ENCODE data around the gene SRD5A3. TPM values are rescaled to one million over a fixed set of nuclear protein-coding genes. Genes with fewer than 3 reads are reported as not detected.

SRD5A3 gene
- polyA plus RNA-seq, 1 donor from 2014 or later: 6.2 TPM

- Histone ChIP-seq H3K9me3 (ENCODE audit: low read length) (no peaks in the 10 kb centered on the region), H3K4me3 (ENCODE audit: low read length) (peak overlapping the region; percentile 73), H3K27ac (ENCODE audit: low read length) (peak overlapping the region; percentile 39), H2AFZ (ENCODE audit: low read depth, low read length) (peak overlapping the region; percentile 75), H3K36me3 (ENCODE audit: insufficient read depth, low read length) (no peaks in the 10 kb centered on the region), H3K9ac (ENCODE audit: low read length) (peak overlapping the region; percentile 85), H4K20me1 (ENCODE audit: insufficient read depth) (no peaks in the 10 kb centered on the region), H3K79me2 (replicated peaks; ENCODE audit: insufficient read depth, low read length) (peaks cover 36% of the 10 kb centered on the region), H3K4me2 (ENCODE audit: low read length) (peak overlapping the region; percentile 79), H3K27me3 (ENCODE audit: insufficient read depth, low read depth, low read length) (peaks cover 3% of the 10 kb centered on the region), H3F3A (ENCODE audit: insufficient read depth, low read length, poor library complexity, severe bottlenecking) (no peaks in the 10 kb centered on the region), H3K9me2 (ENCODE audit: insufficient read depth, low read length) (no peaks in the 10 kb centered on the region)
- no peak for TF ChIP-seq POLR2AphosphoS5 (IDR thresholded peaks at IDR 0.05)
- TF ChIP-seq CTCF (IDR thresholded peaks at IDR 0.05; ENCODE audit: poor library complexity, severe bottlenecking): no peak
- TF ChIP-seq REST (IDR thresholded peaks at IDR 0.05; ENCODE audit: borderline replicate concordance): no peak
- TF ChIP-seq EZH2 (IDR thresholded peaks at IDR 0.05; ENCODE audit: borderline replicate concordance, insufficient read depth, low read length, poor library complexity, severe bottlenecking): no peak
- no peak for TF ChIP-seq SMC3 (conservative IDR thresholded peaks at IDR 0.05; ENCODE audit: poor library complexity)
- no peak for TF ChIP-seq TAF1 (IDR thresholded peaks at IDR 0.05; ENCODE audit: low read depth)
- no peak for TF ChIP-seq EP300 (conservative IDR thresholded peaks at IDR 0.05; ENCODE audit: poor library complexity, severe bottlenecking)
Observed at GRCh38 chr4:55395218-55395528, 49.1 kb downstream of the SRD5A3 start.

- Histone ChIP-seq H3K9me2 (ENCODE audit: insufficient read depth, low read length) (no peaks in the 10 kb centered on the region), H3F3A (ENCODE audit: insufficient read depth, low read length, poor library complexity, severe bottlenecking) (no peaks in the 10 kb centered on the region), H3K9me3 (ENCODE audit: low read length) (no peaks in the 10 kb centered on the region), H2AFZ (ENCODE audit: low read depth, low read length) (peak within 1 kb of the TSS; percentile 75), H3K27ac (ENCODE audit: low read length) (peak within 1 kb of the TSS; percentile 73), H3K36me3 (ENCODE audit: insufficient read depth, low read length) (no peaks in the 10 kb centered on the region), H3K27me3 (ENCODE audit: insufficient read depth, low read depth, low read length) (peaks cover 3% of the 10 kb centered on the region), H3K9ac (ENCODE audit: low read length) (peak within 1 kb of the TSS; percentile 85), H3K4me3 (ENCODE audit: low read length) (peak within 1 kb of the TSS; percentile 73), H4K20me1 (ENCODE audit: insufficient read depth) (no peaks in the 10 kb centered on the region), H3K79me2 (replicated peaks; ENCODE audit: insufficient read depth, low read length) (peaks cover 38% of the 10 kb centered on the region), H3K4me2 (ENCODE audit: low read length) (peak within 1 kb of the TSS; percentile 81)
- TF ChIP-seq TAF1 (IDR thresholded peaks at IDR 0.05; ENCODE audit: low read depth): peak; percentile 88
- peak; percentile 80 for TF ChIP-seq REST (IDR thresholded peaks at IDR 0.05; ENCODE audit: borderline replicate concordance)
- peak; percentile 92 for TF ChIP-seq MXI1 (conservative IDR thresholded peaks at IDR 0.05; ENCODE audit: poor library complexity, severe bottlenecking)
- TF ChIP-seq SMC3 (conservative IDR thresholded peaks at IDR 0.05; ENCODE audit: poor library complexity): peak; percentile 31
- TF ChIP-seq EZH2 (IDR thresholded peaks at IDR 0.05; ENCODE audit: borderline replicate concordance, insufficient read depth, low read length, poor library complexity, severe bottlenecking): no peak
- peak; percentile 96 for TF ChIP-seq POLR2AphosphoS5 (IDR thresholded peaks at IDR 0.05)
- TF ChIP-seq CTCF (IDR thresholded peaks at IDR 0.05; ENCODE audit: poor library complexity, severe bottlenecking): no peak
- no peak for TF ChIP-seq EP300 (conservative IDR thresholded peaks at IDR 0.05; ENCODE audit: poor library complexity, severe bottlenecking)
- no peak for TF ChIP-seq RAD21 (conservative IDR thresholded peaks at IDR 0.05)
Observed at GRCh38 chr4:55395529-55396307, 49.7 kb downstream of the SRD5A3 start, which contains the start of gene TMEM165. TMEM165 (plus strand) TSS chr4:55395957; CDS start chr4:55396190, 233 bp downstream.
